NCI-H2227 (cell line): Measurements from ENCODE around the gene CLIC6.

Source experiments
- DNase-seq: peaks from one replicate; lab custom pipeline; 2025; ENCODE audit not compliant: unreplicated experiment; lab: John Stamatoyannopoulos, UW

The CLIC6 gene

GRCh38 chr21:34724131-34724856 lies 55.5 kb downstream of the CLIC6 start:
- DNase-seq: no peak

DNA sequence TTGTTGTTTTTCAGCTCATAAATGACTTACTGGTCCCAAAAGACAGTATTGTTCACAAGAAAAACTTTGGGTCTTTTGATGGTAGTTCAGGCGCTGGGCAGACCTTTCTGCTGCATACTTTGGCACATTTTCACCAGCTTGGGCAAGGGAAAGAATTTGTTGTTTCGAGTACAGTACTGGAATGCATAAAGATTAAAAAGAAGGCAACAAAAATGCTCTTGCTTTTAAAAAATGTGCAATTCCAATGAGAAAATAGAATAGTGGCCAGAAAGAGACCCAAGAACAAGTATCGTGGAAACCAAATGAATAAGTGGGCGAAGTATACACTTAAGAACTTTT lies 56.0 kb downstream of the CLIC6 start:
- DNase-seq: no peak

DNA sequence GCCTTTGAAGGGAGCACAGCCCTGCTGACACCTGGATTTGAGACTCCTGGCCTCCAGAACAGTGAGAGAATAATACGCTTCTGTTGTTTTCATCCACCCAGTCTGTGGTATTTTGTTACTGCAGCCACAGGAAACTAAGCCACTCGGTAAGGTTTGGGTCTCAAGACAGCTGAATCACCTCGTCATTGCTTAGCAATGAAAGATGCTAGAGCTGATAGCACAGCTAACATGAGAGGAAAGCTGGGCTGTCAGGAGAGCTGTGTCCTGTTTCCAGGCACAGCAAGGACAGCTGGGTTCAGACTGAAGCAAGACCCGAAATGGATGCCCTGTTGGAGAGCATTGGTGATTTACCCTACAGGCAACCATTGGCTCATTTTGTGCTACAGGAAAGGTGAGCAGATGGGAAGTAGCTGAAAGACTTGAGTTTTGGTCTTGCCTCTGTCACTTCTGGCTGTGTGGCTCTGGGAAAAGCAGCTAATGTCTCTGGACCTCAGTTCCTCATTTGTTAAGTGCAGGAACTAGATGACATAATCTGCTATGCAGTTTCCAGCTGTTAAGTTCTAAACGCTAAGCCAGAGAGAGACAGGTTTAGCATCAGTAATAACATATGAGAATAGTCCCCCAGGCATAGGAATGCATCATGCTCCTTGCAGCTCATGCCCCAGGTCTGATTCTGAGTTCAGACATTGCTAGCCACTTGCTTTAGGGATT lies 58.0 kb downstream of the CLIC6 start:
- no peak for DNase-seq

- DNase-seq: no peak
Observed at GRCh38 chr21:34728479-34728878, 59.7 kb downstream of the CLIC6 start.

GRCh38 chr21:34730194-34730593 lies 61.4 kb downstream of the CLIC6 start:
- DNase-seq: no peak

- DNase-seq: no peak
Observed at GRCh38 chr21:34730756-34731445, 62.1 kb downstream of the CLIC6 start.

- no peak for DNase-seq
Observed at GRCh38 chr21:34732388-34732821, 63.6 kb downstream of the CLIC6 start.

GRCh38 chr21:34733852-34734251 lies 65.1 kb downstream of the CLIC6 start:
- no peak for DNase-seq

GRCh38 chr21:34734696-34735095 lies 65.9 kb downstream of the CLIC6 start:
- no peak for DNase-seq

DNA sequence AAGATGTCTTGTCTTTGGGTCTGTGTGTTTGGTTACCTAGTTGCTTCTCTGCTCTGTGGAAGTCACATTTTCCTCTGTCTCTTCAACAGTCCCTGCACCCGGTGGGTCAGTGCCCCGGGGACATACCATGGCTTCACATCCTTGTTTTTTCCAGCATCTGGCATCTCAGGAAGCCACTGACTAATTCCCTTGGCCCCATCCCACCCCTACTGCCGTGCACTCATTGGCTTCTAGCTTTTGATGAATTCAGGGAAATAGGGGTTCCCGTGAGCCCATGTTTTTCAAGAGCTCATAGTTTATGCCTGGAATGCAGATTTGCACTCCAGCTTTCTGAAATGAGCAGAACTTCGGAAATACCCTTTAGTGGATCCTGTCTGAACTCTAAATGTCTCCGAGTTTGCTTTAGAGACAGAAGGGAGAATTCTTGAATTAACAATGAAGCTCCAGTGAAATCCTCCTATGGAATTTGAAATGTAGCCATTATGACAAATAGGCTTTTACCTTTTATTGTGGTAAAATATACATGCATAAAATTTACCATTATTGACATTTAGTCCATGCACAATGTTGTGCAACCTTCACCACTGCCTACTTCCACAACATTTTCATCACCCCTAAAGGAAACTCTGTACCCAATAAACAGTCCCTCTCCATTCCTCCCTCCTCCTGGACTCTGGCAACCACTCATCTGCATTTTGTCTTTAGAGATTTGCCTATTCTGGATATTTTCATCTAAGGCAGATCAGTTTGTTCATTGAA lies 67.5 kb downstream of the CLIC6 start:
- DNase-seq: no peak

DNA sequence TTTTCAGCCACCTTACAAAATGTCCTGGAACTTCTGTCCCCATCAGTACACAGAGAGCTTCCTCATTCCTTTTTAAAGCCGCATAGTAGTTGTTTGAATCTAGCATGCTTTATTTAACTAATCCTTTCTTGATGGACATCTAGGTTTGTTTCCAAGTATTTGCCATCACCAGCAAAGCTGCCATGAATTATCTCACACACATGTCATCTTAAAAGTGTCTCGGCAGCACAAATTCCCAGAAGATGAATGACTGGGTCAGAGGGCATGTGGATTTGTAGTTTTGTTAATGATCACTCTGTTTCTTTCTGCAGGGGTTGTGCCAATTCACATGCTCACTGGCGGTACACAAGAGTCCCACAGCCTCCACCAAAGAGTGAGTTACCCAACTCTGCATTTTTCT lies 68.3 kb downstream of the CLIC6 start:
- no peak for DNase-seq

- DNase-seq: no peak
Observed at GRCh38 chr21:34740198-34740597, 71.4 kb downstream of the CLIC6 start.

GRCh38 chr21:34743285-34743684 lies 74.5 kb downstream of the CLIC6 start:
- DNase-seq: no peak

DNA sequence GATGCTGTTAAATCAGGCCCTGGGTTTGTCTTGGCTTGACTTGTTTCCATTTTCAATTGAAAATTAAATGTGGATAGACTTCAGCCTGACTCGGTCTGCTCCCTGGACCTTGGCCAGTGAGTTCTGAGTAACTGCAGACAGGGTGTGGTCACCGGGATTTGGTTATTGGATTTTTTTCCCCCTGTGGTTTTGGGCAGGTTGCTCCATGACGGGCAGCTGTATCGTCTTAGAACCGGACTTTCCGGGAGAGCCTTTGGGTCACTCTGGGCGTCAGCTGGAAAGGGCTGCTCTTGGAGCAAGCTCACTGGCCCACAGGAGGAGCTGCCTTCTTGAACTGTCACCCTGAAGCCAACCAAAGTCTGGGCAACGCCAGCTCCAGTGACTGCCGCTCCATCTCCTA lies 75.0 kb downstream of the CLIC6 start:
- DNase-seq: no peak

GRCh38 chr21:34744801-34745200 lies 76.0 kb downstream of the CLIC6 start:
- DNase-seq: no peak

DNA sequence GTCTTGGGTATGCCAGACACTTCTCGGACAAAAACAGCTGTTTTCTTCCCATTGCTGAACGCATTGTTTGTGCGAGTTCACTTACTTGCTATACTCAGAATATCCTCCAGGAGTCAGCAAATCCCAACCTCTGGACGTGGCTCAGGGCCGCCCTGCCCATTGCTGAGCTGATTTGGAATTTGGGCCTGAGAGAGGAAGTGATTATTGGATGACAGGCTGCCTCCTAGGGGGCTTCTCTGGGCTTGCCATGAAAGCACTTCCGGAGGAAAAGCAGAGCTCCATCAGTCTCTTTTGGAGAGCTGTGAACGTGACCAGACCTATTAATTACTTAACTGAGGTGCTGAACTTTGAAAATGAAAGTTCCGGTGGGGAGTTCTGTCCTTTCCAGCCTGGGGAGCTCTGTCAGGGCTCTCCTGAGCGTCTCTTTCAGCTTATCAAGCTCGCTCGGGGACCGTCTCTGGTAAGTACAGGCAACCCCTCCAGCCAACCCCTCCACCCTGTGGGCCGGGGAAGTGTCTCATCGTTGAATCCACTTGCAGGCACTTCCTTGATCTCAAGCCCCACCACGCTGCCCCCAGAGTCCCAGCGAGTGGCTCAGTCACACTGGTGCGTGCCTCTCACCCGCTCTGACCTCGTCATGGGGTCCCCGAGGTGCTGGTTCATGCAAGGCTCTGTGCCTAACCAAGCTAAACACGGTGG lies 76.9 kb downstream of the CLIC6 start:
- DNase-seq: peak; percentile 13

- DNase-seq: no peak
Observed at GRCh38 chr21:34748862-34749261, 80.1 kb downstream of the CLIC6 start.

GRCh38 chr21:34754690-34755647 lies 86.2 kb downstream of the CLIC6 start:
- DNase-seq: no peak

GRCh38 chr21:34761758-34762330 lies 93.0 kb downstream of the CLIC6 start:
- DNase-seq: no peak
